Upper lobe of left lung (tissue), 6 donors: Measurements from ENCODE around the gene ITGAE. TPM values are rescaled to one million over a fixed set of nuclear protein-coding genes. Genes with fewer than 3 reads are reported as not detected.

ENCODE experiments used
- ATAC-seq, 2 donors: fragments of 200-7000 bp; cut with Tn5 transposase; one replicate each; pipeline ENCODE4 v1.9.1; 2022; ENCODE audit warnings: mild to moderate bottlenecking in 2 of 2, moderate library complexity in 2 of 2; ENCODE audit not compliant: low FRiP score in 2 of 2
- DNase-seq, 2 donors: peaks; one replicate each; pipeline ENCODE4 v3.0.0-alpha.2; 2019 to 2020
- H3K27ac ChIP-seq, 4 donors: fragments of 200-600 bp; sonication (generic); one replicate each; pipeline ENCODE4 v1.5.1; 2016 to 2019
- H3K27me3 ChIP-seq, 4 donors: fragments of 200-600 bp; sonication (generic); one replicate each; pipeline ENCODE4 v1.5.1; 2017 to 2019
- H3K36me3 ChIP-seq, 4 donors: fragments of 200-600 bp; sonication (generic); one replicate each; pipeline ENCODE4 v1.5.1; 2016 to 2019
- H3K4me1 ChIP-seq, 4 donors: fragments of 200-600 bp; sonication (generic); one replicate each; pipeline ENCODE4 v1.5.1; 2018 to 2019
- H3K4me3 ChIP-seq, 4 donors: fragments of 200-600 bp; sonication (generic); one replicate each; pipeline ENCODE4 v1.5.1; 2017 to 2019; ENCODE audit warnings: mild to moderate bottlenecking in 2 of 4, moderate library complexity in 1 of 4
- H3K9me3 ChIP-seq, 4 donors: fragments of 200-600 bp; sonication (generic); one replicate each; pipeline ENCODE4 v1.5.1; 2018 to 2019
- CTCF ChIP-seq, 6 experiments: fragments of 450-650 bp in 4 of 6; fragments of 200-600 bp in 2 of 6; sonication (generic) in 2 of 6; IDR thresholded peaks; one replicate each; pipeline ENCODE4 v1.5.1; 2016 to 2019; ENCODE audit warnings: antibody characterized with exemption in 6 of 6
- EP300 ChIP-seq, 4 donors: sonication (generic); formaldehyde crosslinking; IDR thresholded peaks; one replicate each; pipeline ENCODE4 v1.5.1; 2017; ENCODE audit warnings: antibody characterized with exemption in 4 of 4, control low read depth in 2 of 4
- POLR2A ChIP-seq, 4 donors: fragments of 450-650 bp; IDR thresholded peaks; one replicate each; pipeline ENCODE4 v1.5.1; 2016 to 2017; ENCODE audit warnings: antibody characterized with exemption in 4 of 4, mild to moderate bottlenecking in 2 of 4
- POLR2AphosphoS5 ChIP-seq, 2 donors: sonication (generic); formaldehyde crosslinking; IDR thresholded peaks; one replicate each; pipeline ENCODE4 v1.5.1; 2017; ENCODE audit warnings: antibody characterized with exemption in 2 of 2
- WGBS, 2 donors: methylation state at CpG; one replicate each; pipeline ENCODE4 v1.1.5; 2017 to 2018; 5-methylcytosine and 5-hydroxymethylcytosine counted together
- total RNA-seq, 6 donors: library from RNA; depleted of rRNA in 4 of 6; stranded (reverse); fragments of >200 nt in 4 of 6; gene quantifications; one replicate each; pipeline versions ENCODE4 v1.1.0 to v1.2.1, GENCODE V29; 2016 to 2021
- donor health status: DM: no; HTN: no; CAD: no; lungs with moderate emphysema.
- donor health status: DM: no; HTN: yes; CAD: no; lungs with severe emphysema.

The ITGAE gene
- total RNA-seq, 6 donors from 2014 or later = 17.2 to 36.0 (median 26.4) TPM

DNA sequence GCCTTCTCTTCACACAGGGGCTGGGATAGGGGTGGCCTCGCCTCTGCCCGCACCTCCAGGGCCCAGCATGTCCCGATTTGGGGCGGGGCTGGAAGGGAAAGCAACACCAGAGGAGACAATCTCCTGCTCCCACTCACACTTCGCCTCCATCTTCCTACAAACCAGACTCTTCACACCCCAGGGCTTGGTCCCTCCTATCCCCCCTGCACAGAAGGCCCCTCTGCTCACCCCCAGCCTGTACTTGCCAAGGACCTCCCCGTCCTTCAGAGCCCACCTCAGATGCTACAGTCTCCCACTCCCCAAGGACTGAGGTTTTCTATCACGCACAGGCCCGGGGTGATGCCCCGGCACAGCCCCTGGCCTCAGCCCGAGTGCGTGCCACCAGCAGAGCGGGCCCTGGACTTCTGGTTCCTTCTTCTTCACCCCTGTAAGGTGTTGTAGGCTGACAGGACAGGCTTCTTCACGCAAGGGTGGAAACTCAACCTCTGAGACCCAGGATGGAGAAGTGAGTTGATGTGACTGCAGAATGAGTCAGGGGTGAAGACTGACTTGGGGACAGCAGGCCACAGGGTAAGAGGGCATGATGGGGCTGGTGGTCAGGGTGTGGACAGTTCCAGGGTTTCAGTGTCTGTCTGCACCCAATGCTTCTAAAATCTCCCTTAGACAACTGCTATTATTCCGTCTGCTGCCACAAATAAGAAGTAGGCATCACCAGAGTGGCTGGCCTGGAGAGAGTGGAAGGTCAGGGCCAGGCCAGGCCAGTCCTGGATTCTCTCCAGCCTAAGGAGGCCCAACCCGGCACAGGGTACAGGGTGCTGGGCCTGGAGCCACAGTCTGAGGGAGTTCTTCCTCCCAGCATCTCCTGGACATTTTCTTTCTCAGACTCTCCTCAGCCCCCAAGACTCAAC is 2.5 kb downstream of the ITGAE start:
- ATAC-seq = peak in 1 of 2 donors; percentile 4
- H3K4me3 ChIP-seq = no peak overlapping the region
- peaks cover 6 to 18% (median 7%) of the 10 kb centered on the region in 4 donors for H3K4me1 ChIP-seq
- H3K27ac ChIP-seq = peak overlapping the region in 2 of 4 donors; percentile 54 to 62
- no peaks in the 10 kb centered on the region for H3K36me3 ChIP-seq
- no peaks in the 10 kb centered on the region for H3K9me3 ChIP-seq
- no peaks in the 10 kb centered on the region for H3K27me3 ChIP-seq
- DNase-seq = peak in 1 of 2 donors; percentile 49
- TF ChIP-seq POLR2AphosphoS5 (IDR thresholded peaks at IDR 0.05) (peak in 1 of 2 donors; percentile 16), CTCF (IDR thresholded peaks at IDR 0.05) (no peak), POLR2A (IDR thresholded peaks at IDR 0.05) (peak in 1 of 4 donors; percentile 51), EP300 (IDR thresholded peaks at IDR 0.05) (no peak)
- WGBS, 2 donors = 81 to 86% methylated on average over 13 to 15 of the region's 15 CpGs

DNA sequence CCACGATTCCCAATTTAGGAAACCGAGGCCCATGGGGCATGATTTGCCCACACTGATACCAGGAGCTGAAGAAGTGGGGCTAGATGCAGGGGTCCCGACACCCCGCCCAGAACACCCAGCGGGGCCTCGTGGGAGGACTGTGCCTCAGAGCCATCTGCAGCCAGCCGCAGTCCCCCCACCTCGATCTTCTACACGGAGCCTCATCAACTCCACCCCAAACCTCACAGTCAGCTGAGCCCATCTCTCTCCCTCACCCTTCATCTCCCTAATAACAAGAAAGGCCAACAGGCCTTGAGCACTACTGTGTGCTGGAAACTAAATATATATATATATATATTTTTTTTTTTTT is 4.2 kb downstream of the ITGAE start:
- Histone ChIP-seq H3K9me3 (no peaks in the 10 kb centered on the region), H3K27me3 (no peaks in the 10 kb centered on the region), H3K27ac (no peak overlapping the region), H3K36me3 (no peaks in the 10 kb centered on the region), H3K4me1 (peaks cover 0 to 10% (median 0%) of the 10 kb centered on the region in 4 donors), H3K4me3 (no peak overlapping the region)
- no peak for TF ChIP-seq POLR2AphosphoS5 (IDR thresholded peaks at IDR 0.05)
- no peak for TF ChIP-seq POLR2A (IDR thresholded peaks at IDR 0.05)
- no peak for TF ChIP-seq CTCF (IDR thresholded peaks at IDR 0.05)
- no peak for TF ChIP-seq EP300 (IDR thresholded peaks at IDR 0.05)
- 81 to 87% methylated on average over 5 to 9 of the region's 9 CpGs for WGBS, 2 donors
- DNase-seq (no peak), ATAC-seq (no peak)

DNA sequence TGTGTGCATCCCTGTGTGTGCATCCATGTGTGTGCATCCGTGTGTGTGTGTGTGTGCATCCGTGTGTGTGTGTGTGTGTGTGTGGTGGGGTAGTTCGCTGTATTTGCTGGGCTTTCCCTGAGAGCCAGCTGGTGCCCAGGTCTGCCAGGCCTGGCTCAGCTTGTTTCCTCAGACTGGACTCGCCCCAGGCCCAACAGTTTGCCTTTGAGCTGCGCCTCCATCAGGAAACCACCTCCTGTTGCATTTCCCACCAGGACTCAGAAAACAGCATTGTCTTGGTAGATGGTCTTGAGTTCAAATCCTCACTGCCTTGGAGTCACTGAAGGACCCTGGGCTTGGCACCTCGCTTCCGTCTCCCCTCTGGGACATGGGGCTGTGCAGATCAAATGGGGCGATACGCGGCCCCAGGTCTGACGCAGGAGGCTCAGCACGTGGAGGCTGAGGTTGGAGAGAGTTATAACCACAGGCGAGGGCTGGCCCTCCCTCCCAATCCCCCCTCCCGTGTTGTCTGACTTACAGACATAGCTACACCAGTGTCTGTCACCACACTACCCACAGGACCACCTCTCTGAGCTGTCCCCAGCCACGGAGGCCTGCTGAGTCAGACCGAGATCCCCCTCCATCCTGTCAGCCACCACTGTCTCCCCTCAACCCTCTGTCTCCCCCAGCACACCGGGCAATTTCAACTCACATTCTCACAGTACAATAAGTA is 4.7 kb downstream of the ITGAE start:
- no peaks in the 10 kb centered on the region for H3K9me3 ChIP-seq
- no peaks in the 10 kb centered on the region for H3K27me3 ChIP-seq
- 66 to 83% methylated on average over 12 to 17 of the region's 17 CpGs for whole genome bisulfite sequencing, 2 donors
- no peak overlapping the region for H3K4me3 ChIP-seq
- ATAC-seq (peak in 1 of 2 donors; percentile 18), DNase-seq (peak in 1 of 2 donors; percentile 56)
- H3K36me3 ChIP-seq = no peaks in the 10 kb centered on the region
- TF ChIP-seq POLR2AphosphoS5 (IDR thresholded peaks at IDR 0.05) (peak in 1 of 2 donors; percentile 22), CTCF (IDR thresholded peaks at IDR 0.05) (no peak)
- peaks cover 0 to 10% (median 0%) of the 10 kb centered on the region in 4 donors for H3K4me1 ChIP-seq
- no peak overlapping the region for H3K27ac ChIP-seq

- Histone ChIP-seq H3K4me1 (peaks cover 0 to 8% (median 0%) of the 10 kb centered on the region in 4 donors), H3K9me3 (no peaks in the 10 kb centered on the region), H3K27me3 (no peaks in the 10 kb centered on the region), H3K36me3 (no peaks in the 10 kb centered on the region), H3K27ac (peak overlapping the region in 1 of 4 donors; percentile 39), H3K4me3 (no peak overlapping the region)
- no peak for ATAC-seq
- no peak for DNase-seq
- WGBS, 2 donors = 75 to 82% methylated on average over 17 to 29 of the region's 31 CpGs
- TF ChIP-seq CTCF (IDR thresholded peaks at IDR 0.05) (no peak), EP300 (IDR thresholded peaks at IDR 0.05) (no peak)
Measured at GRCh38 chr17:3795390-3796102, 5.4 kb downstream of the ITGAE start.
